Subcutaneous adipose tissue (tissue), 4 donors: Measurements from ENCODE around the gene ANO2. TPM values are rescaled to one million over a fixed set of nuclear protein-coding genes. Genes with fewer than 3 reads are reported as not detected.

Experiments
- CTCF ChIP-seq: fragments of 450-650 bp; IDR thresholded peaks from one replicate; pipeline ENCODE4 v1.5.1; 2016; ENCODE audit warnings: low read depth, mild to moderate bottlenecking, control low read depth, antibody characterized with exemption, moderate library complexity
- small RNA-seq: library from RNA; depleted of rRNA; stranded (forward); fragments of <200 nt; gene quantifications from one replicate; pipeline ENCODE3, GENCODE V24; 2016
- total RNA-seq, 4 donors: library from RNA; depleted of rRNA; stranded (reverse); fragments of >200 nt; gene quantifications; one replicate each; pipeline ENCODE4 v1.1.0, GENCODE V29; 2016

Gene ANO2
- total RNA-seq, 4 donors from 2014 or later, result 9.3 to 69.3 (median 21.8) TPM

DNA sequence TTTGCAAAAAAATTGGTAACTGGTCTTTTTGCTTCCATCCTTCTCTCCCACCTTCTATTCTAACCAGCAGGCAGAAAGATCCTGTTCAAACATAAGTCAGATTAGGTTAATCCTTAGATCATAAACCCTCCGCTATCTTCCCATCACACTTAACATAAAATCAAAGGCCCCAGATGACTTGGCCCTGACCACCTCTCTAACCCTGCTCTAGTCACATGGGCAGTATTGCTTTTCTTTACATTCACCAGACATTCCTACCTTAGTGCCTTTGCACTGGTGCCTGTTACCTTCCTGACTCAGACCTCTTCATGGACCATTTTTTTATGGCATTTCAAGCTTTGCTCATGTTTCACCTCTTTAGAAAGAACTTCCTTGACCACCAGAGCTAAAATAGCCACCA lies 429.6 kb downstream of the ANO2 start:
- TF ChIP-seq CTCF, result no peak

DNA sequence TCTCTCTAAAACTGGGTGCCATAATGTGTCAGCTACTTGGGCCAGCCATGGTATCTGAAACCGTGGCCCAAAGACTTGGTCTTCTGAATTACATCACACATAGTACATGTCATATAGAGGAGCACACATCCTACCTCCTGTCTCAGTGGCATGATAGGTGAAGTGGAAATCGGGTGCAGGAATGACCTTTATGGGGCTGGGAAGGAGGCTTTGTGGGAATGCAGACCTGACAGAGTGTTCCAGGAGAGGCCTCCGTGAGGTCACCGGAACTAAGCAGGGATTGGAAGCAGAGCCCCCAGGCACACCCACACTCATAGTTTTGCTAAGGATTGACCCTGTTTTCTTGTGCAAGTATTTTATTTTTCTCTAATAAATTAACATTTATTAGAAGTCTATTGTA lies 430.5 kb downstream of the ANO2 start:
- no peak for TF ChIP-seq CTCF

GRCh38 chr12:5514016-5514415 lies 431.0 kb downstream of the ANO2 start:
- no peak for TF ChIP-seq CTCF

GRCh38 chr12:5513406-5513805 lies 431.7 kb downstream of the ANO2 start:
- TF ChIP-seq CTCF, result no peak

Small RNA genes lying within 50 kb of the gene (small RNA-seq; reads per million reads assigned to genes)
- not detected for gene AC137627.1

Other genes with a start within 250 kb of the ANO2 start
- gene VWF, start 179.4 kb upstream of the ANO2 start, total RNA-seq, result 100 to 1,000 TPM; 132 to 853 (median 240) TPM